GM04503 (cell line): ENCODE results near the gene DIP2A.
"Not testable (repeated sequence)": the region's sequence is repeated elsewhere in the genome, so short reads cannot be mapped to it uniquely, and the experiment has no call there.

Source experiments
- DNase-seq: peaks from one replicate; pipeline ENCODE4 v3.0.0-alpha.2; 2012; ENCODE audit warnings: low read depth

DIP2A gene

GRCh38 chr21:46448108-46448507 lies 10.6 kb upstream of the DIP2A start:
- no peak for DNase-seq

DNA sequence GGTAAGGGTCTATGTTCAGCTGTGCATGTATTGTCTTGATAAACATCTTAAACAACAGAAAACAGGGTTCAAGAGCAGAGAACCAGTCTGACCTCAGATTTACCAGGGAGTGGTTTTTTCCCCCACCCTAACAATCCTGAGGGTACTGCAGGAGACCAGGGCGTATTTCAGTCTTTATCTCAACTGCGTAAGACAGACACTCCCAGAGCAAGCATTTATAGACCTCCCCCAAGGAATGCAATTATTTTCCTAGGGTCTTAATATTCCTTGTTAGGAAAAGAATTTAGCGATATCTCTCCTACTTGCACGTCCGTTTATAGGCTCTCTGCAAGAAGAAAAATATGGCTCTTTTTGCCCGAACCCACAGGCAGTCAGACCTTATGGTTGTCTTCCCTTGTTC lies 9.8 kb upstream of the DIP2A start:
- not testable (repeated sequence) for DNase-seq

- no peak for DNase-seq
Measured at GRCh38 chr21:46452710-46453109, 6.0 kb upstream of the DIP2A start.

GRCh38 chr21:46454142-46454541 lies 4.5 kb upstream of the DIP2A start:
- no peak for DNase-seq

GRCh38 chr21:46454634-46455390 lies 3.9 kb upstream of the DIP2A start:
- no peak for DNase-seq

DNA sequence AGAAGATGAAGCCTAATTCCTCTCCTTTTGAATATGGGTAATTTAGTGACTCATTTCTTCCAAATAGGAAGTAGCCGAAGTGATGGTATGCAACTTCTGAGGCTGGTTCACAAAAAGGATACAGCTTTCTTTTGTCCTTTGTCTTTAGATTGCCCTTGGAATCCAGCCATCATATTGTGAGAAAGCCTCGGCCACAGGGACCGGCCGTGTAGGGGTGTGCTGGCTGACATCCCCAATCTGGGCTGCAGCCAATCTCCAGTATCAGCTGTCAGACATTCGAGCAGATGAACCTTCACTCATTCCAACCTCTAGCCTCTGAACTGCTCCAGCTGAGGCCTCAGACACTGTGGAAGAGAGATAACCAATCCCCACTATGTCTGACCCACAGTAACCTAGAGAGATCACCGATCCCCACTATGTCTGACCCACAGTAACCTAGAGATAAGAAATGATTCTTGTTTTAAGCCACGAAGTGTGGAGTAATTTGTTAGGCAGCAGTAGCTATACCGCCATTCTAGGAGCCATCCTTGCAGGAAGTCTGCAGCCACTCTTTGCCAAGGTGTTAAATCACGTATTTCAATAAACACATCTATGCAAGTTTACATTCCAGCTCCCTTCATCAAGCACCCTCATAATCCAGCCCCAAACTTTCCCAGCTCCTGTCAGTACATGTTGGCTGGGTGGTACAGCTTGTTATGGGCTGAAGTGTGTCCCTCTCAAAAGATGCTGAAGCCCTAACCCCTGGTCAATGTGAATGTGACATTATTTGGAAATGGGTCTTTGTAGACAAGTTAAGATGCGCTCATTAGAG lies 2.9 kb upstream of the DIP2A start:
- DNase-seq = no peak

GRCh38 chr21:46456750-46457149 lies 1.9 kb upstream of the DIP2A start:
- DNase-seq = no peak

DNA sequence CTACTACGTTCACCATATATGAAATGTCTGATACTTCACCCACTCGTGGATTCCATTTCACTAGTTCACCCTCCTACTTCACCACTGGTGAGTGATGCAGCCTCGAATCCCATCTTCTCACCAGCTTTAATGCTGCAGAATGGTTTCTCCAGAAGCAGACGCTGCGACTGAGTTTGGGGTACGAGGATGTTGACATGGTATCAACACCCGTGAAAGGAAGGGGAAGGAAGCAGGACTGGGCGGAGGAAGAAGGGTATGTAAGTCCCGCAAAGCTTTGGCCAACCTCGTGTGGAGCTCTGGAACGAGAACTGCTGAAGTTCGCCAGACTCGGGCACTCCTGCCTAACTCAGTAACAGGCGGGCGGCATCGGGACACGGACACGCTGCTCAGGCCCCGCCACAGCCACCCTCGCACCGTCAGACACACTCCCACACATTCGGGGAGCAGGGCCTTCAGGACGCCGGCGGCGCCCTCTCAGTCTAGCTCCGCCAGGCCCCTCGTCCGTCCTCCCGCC lies 833 bp upstream of the DIP2A start:
- no peak for DNase-seq

DNA sequence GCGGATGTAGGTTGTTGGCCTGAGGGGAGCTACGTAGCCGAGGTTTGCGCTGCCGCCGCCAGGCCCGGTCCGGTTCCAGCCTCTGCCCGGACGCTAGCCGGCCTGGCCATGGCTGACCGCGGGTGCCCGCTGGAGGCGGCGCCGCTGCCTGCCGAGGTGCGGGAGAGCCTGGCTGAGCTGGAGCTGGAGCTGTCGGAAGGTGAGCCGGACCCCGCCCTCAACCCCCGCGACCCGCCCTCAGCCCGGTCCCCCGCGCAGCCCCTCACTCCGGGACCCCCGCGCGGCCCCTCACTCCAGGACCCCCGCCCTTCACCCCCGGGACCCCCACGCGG lies 299 bp downstream of the DIP2A start:
- DNase-seq = no peak

GRCh38 chr21:46459356-46460112 lies 843 bp downstream of the DIP2A start:
- DNase-seq = no peak

DNA sequence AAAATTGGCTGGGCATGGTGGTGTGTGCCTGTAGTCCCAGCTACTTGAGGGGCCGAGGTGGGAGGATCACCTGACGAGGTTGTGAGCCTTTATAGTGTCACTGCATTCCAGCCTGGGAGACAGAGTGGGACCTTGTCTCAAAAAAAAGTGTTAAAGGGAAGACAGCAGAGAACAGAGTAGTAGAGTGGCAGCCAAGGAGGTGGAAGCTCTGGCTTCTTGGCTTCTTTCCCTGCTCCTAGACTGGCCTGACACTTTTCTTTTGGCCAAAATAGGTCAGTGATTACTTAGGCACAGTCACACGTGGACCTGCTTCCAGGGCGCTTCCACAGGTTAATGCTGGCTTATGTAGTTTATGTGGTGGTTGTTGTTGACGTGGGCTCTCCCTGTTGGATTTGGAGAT lies 3.2 kb downstream of the DIP2A start:
- DNase-seq = no peak

GRCh38 chr21:46465153-46465552 lies 6.5 kb downstream of the DIP2A start:
- DNase-seq = not testable (repeated sequence)

GRCh38 chr21:46465651-46466050 lies 7.0 kb downstream of the DIP2A start:
- no peak for DNase-seq

DNA sequence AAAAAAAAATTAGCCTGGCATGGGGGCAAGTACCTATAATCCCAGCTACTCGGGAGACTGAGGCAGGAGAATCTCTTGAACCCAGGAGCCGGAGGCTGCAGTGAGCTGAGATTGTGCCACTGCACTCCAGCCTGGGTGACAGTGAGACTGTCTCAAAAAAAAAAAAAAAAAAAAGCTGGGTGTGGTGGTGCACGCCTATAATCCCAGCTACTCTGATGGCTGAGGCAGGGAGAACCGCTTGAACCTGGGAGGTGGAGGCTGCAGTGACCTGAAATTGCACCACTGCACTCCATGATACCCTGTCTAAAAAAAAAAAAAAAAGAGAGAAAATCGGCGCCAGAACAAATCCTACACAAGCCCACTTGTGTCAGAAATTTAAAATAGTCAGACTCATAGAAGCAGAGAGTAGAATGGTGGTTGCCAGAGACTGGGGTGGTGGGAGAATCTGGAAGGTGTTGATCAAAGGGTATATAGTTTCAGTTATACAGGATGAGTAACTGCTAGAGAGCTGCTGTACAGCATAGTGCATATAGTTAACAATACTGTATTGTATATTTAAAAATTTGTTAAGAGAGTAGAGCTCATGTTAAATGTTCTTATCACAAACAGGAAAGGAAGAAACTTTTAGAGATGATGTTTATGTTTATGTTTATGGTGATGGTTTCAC lies 9.6 kb downstream of the DIP2A start:
- no peak for DNase-seq

DNA sequence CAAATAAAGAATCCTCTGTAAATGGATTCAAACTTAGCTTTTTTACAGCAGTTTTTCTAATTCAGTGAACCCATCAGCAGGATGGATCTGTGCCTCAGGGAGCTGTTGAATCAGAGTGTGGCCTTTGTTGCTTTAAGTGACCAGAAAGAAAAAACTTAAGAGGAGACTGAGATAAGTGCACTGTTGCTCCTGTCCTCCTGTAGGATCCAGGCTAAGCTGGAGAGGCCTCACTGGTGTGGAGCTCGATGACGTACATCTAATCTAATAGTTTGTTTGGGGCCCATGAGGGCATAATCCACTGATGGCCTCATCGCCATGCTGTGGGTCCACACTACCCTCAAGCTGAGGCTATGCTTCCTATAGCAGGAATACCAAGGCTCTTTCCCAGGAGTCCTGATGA lies 10.6 kb downstream of the DIP2A start:
- no peak for DNase-seq

GRCh38 chr21:46471514-46471913 lies 12.8 kb downstream of the DIP2A start:
- no peak for DNase-seq

DNA sequence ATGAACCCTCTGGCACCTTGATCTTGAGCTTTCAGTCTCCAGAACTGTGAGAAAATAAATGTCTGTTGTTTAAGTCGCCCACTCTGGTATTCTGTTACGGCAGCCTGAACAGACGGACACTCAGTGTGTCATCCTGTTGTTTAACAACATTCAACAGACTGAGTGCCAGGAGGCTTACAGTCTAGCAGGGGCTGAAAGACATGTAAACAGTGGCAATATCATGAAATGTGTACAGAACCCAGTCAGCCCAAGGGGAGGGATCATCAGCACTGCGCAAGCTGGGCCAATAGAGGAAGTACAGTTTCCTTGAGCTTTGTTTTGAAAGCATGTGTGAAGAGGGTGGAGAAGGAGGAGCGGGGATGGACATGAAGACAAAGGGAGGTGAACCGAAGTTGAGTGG lies 13.6 kb downstream of the DIP2A start:
- no peak for DNase-seq

GRCh38 chr21:46474382-46474781 lies 15.7 kb downstream of the DIP2A start:
- DNase-seq = no peak

DNA sequence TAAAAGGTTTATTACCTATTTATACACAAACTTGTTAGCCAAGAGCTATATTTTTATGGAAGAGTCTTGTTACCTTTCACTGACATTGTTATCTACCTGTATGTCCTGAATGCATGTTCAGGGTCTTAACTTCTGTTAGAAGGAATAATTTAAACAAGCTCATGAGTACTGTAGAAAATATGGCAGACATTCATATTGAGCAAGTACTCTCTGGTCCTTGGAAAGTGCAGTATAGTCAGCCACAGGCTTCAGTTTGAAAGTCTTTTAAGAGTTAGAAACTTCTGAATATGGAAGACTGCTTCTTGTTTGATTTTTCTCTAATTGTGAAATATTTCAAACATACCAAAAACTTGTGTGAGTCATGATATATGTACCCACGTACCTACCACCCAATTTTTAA lies 16.6 kb downstream of the DIP2A start:
- no peak for DNase-seq

DNA sequence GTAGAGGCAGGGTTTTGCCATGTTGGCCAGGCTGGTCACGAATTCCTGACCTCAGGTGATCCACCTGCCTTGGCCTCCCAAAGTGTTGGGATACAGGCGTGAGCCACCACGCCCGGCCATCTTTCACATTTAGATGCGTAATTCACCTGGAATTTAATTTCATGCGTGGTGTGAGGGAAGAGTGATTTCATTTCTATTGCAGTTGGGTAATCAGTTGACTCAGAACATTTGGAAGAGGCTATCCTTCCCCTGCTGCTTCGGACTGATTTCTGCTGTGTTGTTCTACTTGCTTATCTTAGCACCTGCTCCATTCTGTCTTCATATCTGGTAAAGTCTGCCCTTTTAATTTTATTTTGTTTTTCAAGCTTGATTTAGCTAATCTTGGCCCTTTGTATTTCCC lies 19.1 kb downstream of the DIP2A start:
- DNase-seq = no peak

- no peak for DNase-seq
Measured at GRCh38 chr21:46478910-46479309, 20.2 kb downstream of the DIP2A start.

GRCh38 chr21:46480466-46480865 lies 21.8 kb downstream of the DIP2A start:
- DNase-seq = no peak
